Fibroblast of lung (primary cell): ENCODE data around the gene NEURL1B. TPM values are rescaled to one million over a fixed set of nuclear protein-coding genes. Genes with fewer than 3 reads are reported as not detected.

Experiments used
- DNase-seq, 2 donors: peaks; one replicate each; pipeline versions ENCODE4 v3.0.0 to v3.0.0-alpha.2; 2010; ENCODE audit warnings: low read depth in 2 of 2
- H2AFZ ChIP-seq: 2 replicates; pipeline ENCODE4 v1.5.1; 2012; ENCODE audit warnings: low read length, control low read depth, inconsistent platforms
- H3K27ac ChIP-seq: 2 replicates; pipeline ENCODE4 v1.5.1; 2011; ENCODE audit warnings: low read length, control low read depth; ENCODE audit not compliant: insufficient read depth
- H3K27me3 ChIP-seq: 2 replicates; pipeline ENCODE4 v1.5.1; 2011; ENCODE audit warnings: mild to moderate bottlenecking, low read length; ENCODE audit not compliant: control insufficient read depth, insufficient read depth
- H3K36me3 ChIP-seq: 2 replicates; pipeline ENCODE4 v1.5.1; 2011; ENCODE audit warnings: low read length; ENCODE audit not compliant: control insufficient read depth, insufficient read depth
- H3K4me1 ChIP-seq: 2 replicates; pipeline ENCODE4 v1.5.1; 2011; ENCODE audit warnings: low read length; ENCODE audit not compliant: control insufficient read depth, insufficient read depth; ENCODE audit errors: extremely low read depth
- H3K4me2 ChIP-seq: 2 replicates; pipeline ENCODE4 v1.5.1; 2011; ENCODE audit warnings: low read length, control low read depth; ENCODE audit not compliant: insufficient read depth; ENCODE audit errors: extremely low read depth
- H3K4me3 ChIP-seq, 4 experiments: fragments of 200-600 bp in 1 of 4; sonication (generic) in 1 of 4; replicated peaks in 1 of 4; 2 replicates each; pipeline ENCODE4 v1.5.1; 2011 to 2016; ENCODE audit warnings: low read length in 4 of 4, low read depth in 3 of 4, mild to moderate bottlenecking in 3 of 4, control low read depth in 2 of 4, inconsistent platforms in 1 of 4, mixed read lengths in 1 of 4; ENCODE audit not compliant: insufficient read depth in 1 of 4; ENCODE audit errors: control extremely low read depth in 1 of 4
- H3K79me2 ChIP-seq: 2 replicates; pipeline ENCODE4 v1.5.1; 2012; ENCODE audit warnings: mild to moderate bottlenecking, low read length, inconsistent platforms; ENCODE audit not compliant: control insufficient read depth, insufficient read depth
- H3K9ac ChIP-seq: 2 replicates; pipeline ENCODE4 v1.5.1; 2011; ENCODE audit warnings: mild to moderate bottlenecking, low read length, control low read depth; ENCODE audit not compliant: insufficient read depth
- H3K9me3 ChIP-seq: 2 replicates; pipeline ENCODE4 v1.5.1; 2012; ENCODE audit warnings: low read depth, low read length; ENCODE audit not compliant: control insufficient read depth, insufficient read depth
- H4K20me1 ChIP-seq: 2 replicates; pipeline ENCODE4 v1.5.1; 2011; ENCODE audit warnings: low read length; ENCODE audit not compliant: control insufficient read depth, insufficient read depth; ENCODE audit errors: extremely low read depth
- CTCF ChIP-seq, 2 donors: IDR thresholded peaks in 1 of 2; conservative IDR thresholded peaks in 1 of 2; 1 replicate in 1 of 2; 2 replicates in 1 of 2; pipeline ENCODE4 v1.5.1; 2011 to 2012; ENCODE audit warnings: low read length in 2 of 2, control low read depth in 1 of 2, inconsistent platforms in 1 of 2, low read depth in 1 of 2, mild to moderate bottlenecking in 1 of 2
- EZH2 ChIP-seq: IDR thresholded peaks from 2 replicates; pipeline ENCODE4 v1.5.1; 2012; ENCODE audit warnings: low read length, control low read depth, mild to moderate bottlenecking; ENCODE audit errors: missing control alignments
- polyA plus RNA-seq, 2 donors: library from polyadenylated mRNA; depleted of rRNA in 1 of 2; stranded (reverse) in 1 of 2; unstranded in 1 of 2; fragments of >200 nt; gene quantifications; 2 replicates each; pipeline ENCODE4 v1.2.1, GENCODE V29; 2011 to 2012; ENCODE audit warnings: missing spikeins in 1 of 2
- total RNA-seq: library from RNA; depleted of rRNA; stranded (reverse); fragments of >200 nt; gene quantifications from 2 replicates; pipeline ENCODE4 v1.2.1, GENCODE V29; 2014

Gene NEURL1B
- total and polyA plus RNA-seq, 2 donors (not counting 1 experiment from before 2014, with no cell fraction given) = 5.0 to 6.1 TPM

- Histone ChIP-seq H3K9me3 (no peaks in the 10 kb centered on the region), H3K4me2 (no peak overlapping the region), H3K4me3 (no peak overlapping the region), H3K4me1 (no peaks in the 10 kb centered on the region), H3K79me2 (no peaks in the 10 kb centered on the region), H3K27me3 (no peaks in the 10 kb centered on the region), H2AFZ (no peak overlapping the region), H3K27ac (no peak overlapping the region), H3K36me3 (no peaks in the 10 kb centered on the region), H3K9ac (no peak overlapping the region), H4K20me1 (no peaks in the 10 kb centered on the region)
- TF ChIP-seq EZH2 (no peak), CTCF (conservative IDR thresholded peaks at IDR 0.05 in 1 of 2, IDR thresholded peaks at IDR 0.05 in 1 of 2; ENCODE audit: low read depth in 1 of 2, low read length in 2 of 2) (no peak)
- DNase-seq = no peak
These were observed 83.5 kb downstream of the NEURL1B start for GRCh38 chr5:172724242-172725183.

DNA sequence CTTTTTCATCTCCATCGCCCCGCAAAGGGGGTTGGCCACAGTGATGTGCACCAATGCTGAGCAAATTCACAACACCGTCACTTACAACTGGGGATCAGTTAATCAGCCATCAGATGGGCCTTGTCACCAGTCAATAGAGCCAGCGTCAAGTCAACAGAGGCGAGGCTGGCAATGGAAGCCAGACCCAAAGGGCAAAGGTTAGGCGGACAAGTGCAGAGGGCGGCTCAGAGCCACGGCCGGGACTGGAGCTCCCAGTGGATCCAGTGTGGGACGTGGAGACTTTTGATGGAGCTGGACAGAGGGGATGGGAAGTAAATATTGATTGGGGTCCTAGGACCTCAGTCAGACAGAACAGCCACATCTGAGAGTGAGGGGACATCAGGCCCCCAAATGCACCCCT is 84.2 kb downstream of the NEURL1B start:
- no peaks in the 10 kb centered on the region for H3K79me2 ChIP-seq

GRCh38 chr5:172725785-172726184 is 84.7 kb downstream of the NEURL1B start:
- no peaks in the 10 kb centered on the region for H3K79me2 ChIP-seq
- TF ChIP-seq CTCF (conservative IDR thresholded peaks at IDR 0.05 in 1 of 2, IDR thresholded peaks at IDR 0.05 in 1 of 2; ENCODE audit: low read depth in 1 of 2, low read length in 2 of 2) (no peak), EZH2 (no peak)

More for the DNA sequence above, 84.2 kb downstream of the NEURL1B start:
- Histone ChIP-seq H3K4me1 (no peaks in the 10 kb centered on the region), H3K4me2 (no peak overlapping the region), H2AFZ (no peak overlapping the region), H3K36me3 (no peaks in the 10 kb centered on the region), H3K4me3 (no peak overlapping the region), H4K20me1 (no peaks in the 10 kb centered on the region), H3K9ac (no peak overlapping the region), H3K27ac (no peak overlapping the region), H3K27me3 (no peaks in the 10 kb centered on the region), H3K9me3 (no peaks in the 10 kb centered on the region)
- no peak for DNase-seq
- TF ChIP-seq EZH2 (no peak), CTCF (conservative IDR thresholded peaks at IDR 0.05 in 1 of 2, IDR thresholded peaks at IDR 0.05 in 1 of 2; ENCODE audit: low read depth in 1 of 2, low read length in 2 of 2) (no peak)

More at GRCh38 chr5:172725785-172726184, 84.7 kb downstream of the NEURL1B start:
- H3K4me1 ChIP-seq = no peaks in the 10 kb centered on the region
- no peak overlapping the region for H3K4me3 ChIP-seq
- H3K9me3 ChIP-seq = no peaks in the 10 kb centered on the region
- DNase-seq = no peak
- H3K9ac ChIP-seq = no peak overlapping the region
- no peak overlapping the region for H3K4me2 ChIP-seq
- H2AFZ ChIP-seq = no peak overlapping the region
- no peaks in the 10 kb centered on the region for H4K20me1 ChIP-seq
- no peaks in the 10 kb centered on the region for H3K36me3 ChIP-seq
- no peaks in the 10 kb centered on the region for H3K27me3 ChIP-seq
- no peak overlapping the region for H3K27ac ChIP-seq
